HG02642 (cell line): ENCODE measurements around the gene XIAP.
A peak's percentile ranks its signal among the peaks of the same experiment; 100 is the strongest.

ENCODE experiments used
- ATAC-seq: cut with Tn5 transposase; IDR thresholded peaks from one replicate; pipeline ENCODE4 v1.9.1; 2021; ENCODE audit warnings: mild to moderate bottlenecking; ENCODE audit not compliant: unreplicated experiment, poor library complexity

The XIAP gene

GRCh38 chrX:123949846-123950245, 90.0 kb downstream of the XIAP start:
- ATAC-seq = no peak

- no peak for ATAC-seq
Observed at GRCh38 chrX:123959281-123960063, 99.6 kb downstream of the XIAP start.

GRCh38 chrX:123960956-123961267, 101.1 kb downstream of the XIAP start:
- ATAC-seq = no peak

GRCh38 chrX:123961268-123962005, 101.6 kb downstream of the XIAP start, which contains the start of gene STAG2:
Gene STAG2, plus strand, starts transcription at chrX:123961706. Its CDS starts 60,922 bp downstream, at chrX:124022628.
- ATAC-seq = peak; percentile 24

GRCh38 chrX:123962006-123962467, 102.2 kb downstream of the XIAP start:
- no peak for ATAC-seq

- ATAC-seq = peak; percentile 50
Observed at GRCh38 chrX:123962794-123963373, 103.0 kb downstream of the XIAP start.
